Small intestine (tissue), 7 donors: ENCODE results near the gene PRKX. TPM values are rescaled to one million over a fixed set of nuclear protein-coding genes. Genes with fewer than 3 reads are reported as not detected.
"Not testable (repeated sequence)": the region's sequence is repeated elsewhere in the genome, so short reads cannot be mapped to it uniquely, and the experiment has no call there.

Experiments used
- DNase-seq, 2 donors: peaks; one replicate each; pipeline versions ENCODE4 v3.0.0 to v3.0.0-alpha.2; 2013
- FAIRE-seq: peaks from 2 replicates; lab custom pipeline; 2012; peaks lifted over from hg19 to GRCh38; lab: Jason Lieb, UNC
- H3K27ac ChIP-seq, 3 donors: one replicate each; pipeline ENCODE4 v1.5.1; 2013; ENCODE audit warnings: low read length in 2 of 3, mild to moderate bottlenecking in 2 of 3, control low read depth in 1 of 3, inconsistent platforms in 1 of 3, low read depth in 1 of 3, moderate library complexity in 1 of 3
- H3K27me3 ChIP-seq, 3 donors: one replicate each; pipeline ENCODE4 v1.6.1; 2013; ENCODE audit warnings: low read length in 3 of 3, inconsistent platforms in 1 of 3; ENCODE audit not compliant: control insufficient read depth in 3 of 3, insufficient read depth in 3 of 3
- H3K36me3 ChIP-seq, 3 donors: one replicate each; pipeline ENCODE4 v1.6.1; 2013; ENCODE audit warnings: low read length in 3 of 3, inconsistent platforms in 1 of 3, low read depth in 1 of 3, mild to moderate bottlenecking in 1 of 3, moderate library complexity in 1 of 3; ENCODE audit not compliant: control insufficient read depth in 3 of 3, insufficient read depth in 2 of 3
- H3K4me1 ChIP-seq, 3 donors: one replicate each; pipeline ENCODE4 v1.6.1; 2013; ENCODE audit warnings: low read length in 2 of 3, inconsistent platforms in 1 of 3, low read depth in 1 of 3, mild to moderate bottlenecking in 1 of 3, moderate library complexity in 1 of 3; ENCODE audit not compliant: control insufficient read depth in 3 of 3, insufficient read depth in 2 of 3
- H3K4me3 ChIP-seq, 3 donors: one replicate each; pipeline ENCODE4 v1.5.1; 2013; ENCODE audit warnings: low read length in 3 of 3, control low read depth in 1 of 3, inconsistent platforms in 1 of 3, low read depth in 1 of 3, mild to moderate bottlenecking in 1 of 3, moderate library complexity in 1 of 3
- H3K9me3 ChIP-seq, 2 donors: one replicate each; pipeline ENCODE4 v1.6.1; 2013; ENCODE audit warnings: low read depth in 1 of 2, low read length in 1 of 2; ENCODE audit not compliant: control insufficient read depth in 2 of 2, insufficient read depth in 1 of 2
- WGBS, 3 donors: extraction: QIAGEN DNeasy Blood & Tissue Kit; methylation state at CpG; one replicate each; pipeline ENCODE4 v1.1.7; 2013; 5-methylcytosine and 5-hydroxymethylcytosine counted together
- polyA plus RNA-seq, 4 donors: library from polyadenylated mRNA; stranded (reverse) in 3 of 4; unstranded in 1 of 4; fragments of 200-250 nt in 3 of 4; fragments of 120-200 nt in 1 of 4; gene quantifications; one replicate each; pipeline versions ENCODE4 v1.2.1 to v1.2.3, GENCODE V29; 2013
- donor health status: healthy with polysubstance abuse.
- donor health status: control.
- donor health status: control.
- donor health status: Bipolar disorder and iron deficiency.
- donor health status: healthy.

PRKX gene
- polyA plus RNA-seq, 4 donors: 2.2 to 9.7 (median 6.1) TPM

GRCh38 chrX:3659761-3660160 lies 53.7 kb downstream of the PRKX start:
- WGBS, 3 donors: 77 to 85% (median 83%) methylated on average over 10 of the region's 10 CpGs
- peaks cover 0 to 7% (median 4%) of the 10 kb centered on the region in 3 donors for H3K36me3 ChIP-seq
- H3K9me3 ChIP-seq: no peaks in the 10 kb centered on the region
- no peak for DNase-seq
- no peaks in the 10 kb centered on the region for H3K27me3 ChIP-seq
- no peak overlapping the region for H3K4me3 ChIP-seq
- H3K4me1 ChIP-seq: peaks cover 0 to 2% (median 0%) of the 10 kb centered on the region in 3 donors
- FAIRE-seq: no peak
- no peak overlapping the region for H3K27ac ChIP-seq

GRCh38 chrX:3655181-3655580 lies 58.3 kb downstream of the PRKX start:
- Histone ChIP-seq H3K9me3 (no peaks in the 10 kb centered on the region), H3K4me1 (no peaks in the 10 kb centered on the region), H3K27me3 (no peaks in the 10 kb centered on the region), H3K36me3 (peaks cover 0 to 10% (median 4%) of the 10 kb centered on the region in 3 donors), H3K27ac (no peak overlapping the region), H3K4me3 (no peak overlapping the region)
- WGBS, 3 donors: 94 to 96% (median 96%) methylated on average over 19 of the region's 19 CpGs
- DNase-seq (no peak), FAIRE-seq (no peak)

- FAIRE-seq (no peak), DNase-seq (no peak)
- WGBS, 3 donors: 94 to 96% (median 95%) methylated on average over 13 of the region's 13 CpGs
- Histone ChIP-seq H3K27ac (no peak overlapping the region), H3K27me3 (no peaks in the 10 kb centered on the region), H3K36me3 (peaks cover 0 to 6% (median 4%) of the 10 kb centered on the region in 3 donors), H3K4me3 (no peak overlapping the region), H3K4me1 (no peaks in the 10 kb centered on the region), H3K9me3 (no peaks in the 10 kb centered on the region)
These were observed 60.3 kb downstream of the PRKX start for GRCh38 chrX:3653111-3653510.

GRCh38 chrX:3651277-3651676 lies 62.2 kb downstream of the PRKX start:
- peak; percentile 75 for FAIRE-seq
- no peaks in the 10 kb centered on the region for H3K27me3 ChIP-seq
- DNase-seq: peak; percentile 5 to 21

GRCh38 chrX:3648084-3648483 lies 65.4 kb downstream of the PRKX start:
- Histone ChIP-seq H3K36me3 (peaks cover 0 to 4% (median under 1%) of the 10 kb centered on the region in 3 donors), H3K4me1 (no peaks in the 10 kb centered on the region), H3K27me3 (no peaks in the 10 kb centered on the region), H3K9me3 (no peaks in the 10 kb centered on the region), H3K4me3 (no peak overlapping the region), H3K27ac (no peak overlapping the region)
- DNase-seq (no peak), FAIRE-seq (no peak)
- 95 to 99% (median 99%) methylated on average over 2 of the region's 2 CpGs for WGBS, 3 donors

More at GRCh38 chrX:3651277-3651676, 62.2 kb downstream of the PRKX start:
- 27 to 40% (median 39%) methylated on average over 3 of the region's 3 CpGs for WGBS, 3 donors
- H3K36me3 ChIP-seq: peaks cover 0 to 6% (median 4%) of the 10 kb centered on the region in 3 donors
- no peak overlapping the region for H3K27ac ChIP-seq
- no peak overlapping the region for H3K4me3 ChIP-seq
- no peaks in the 10 kb centered on the region for H3K4me1 ChIP-seq
- H3K9me3 ChIP-seq: no peaks in the 10 kb centered on the region

GRCh38 chrX:3639858-3640631 lies 73.4 kb downstream of the PRKX start:
- H3K27ac ChIP-seq, H3K4me1 ChIP-seq, H3K4me3 ChIP-seq, H3K9me3 ChIP-seq, H3K27me3 ChIP-seq, FAIRE-seq, DNase-seq, H3K36me3 ChIP-seq: not testable (repeated sequence)
- WGBS, 3 donors: 82 to 88% (median 84%) methylated on average over 22 to 23 of the region's 23 CpGs

GRCh38 chrX:3639236-3639635 lies 74.2 kb downstream of the PRKX start:
- Histone ChIP-seq H3K27me3 (no peaks in the 10 kb centered on the region), H3K4me3 (no peak overlapping the region), H3K36me3 (no peaks in the 10 kb centered on the region), H3K27ac (no peak overlapping the region), H3K9me3 (no peaks in the 10 kb centered on the region), H3K4me1 (no peaks in the 10 kb centered on the region)
- DNase-seq (no peak), FAIRE-seq (no peak)
- WGBS, 3 donors: 86% methylated on average over 2 of the region's 2 CpGs; no CpG with 5 or more reads in 2 of the 3 donors

- Histone ChIP-seq H3K36me3 (no peaks in the 10 kb centered on the region), H3K9me3 (no peaks in the 10 kb centered on the region), H3K4me1 (no peaks in the 10 kb centered on the region), H3K27me3 (no peaks in the 10 kb centered on the region), H3K4me3 (no peak overlapping the region), H3K27ac (no peak overlapping the region)
- 18% methylated on average over 6 of the region's 6 CpGs for WGBS, 3 donors
- DNase-seq: peak; percentile 38 to 45
- no peak for FAIRE-seq
These were observed 75.1 kb downstream of the PRKX start for GRCh38 chrX:3638280-3638873.
